OCI-LY1 (cell line): ENCODE data around the gene SIGLEC6.

Experiments
- H2AFZ ChIP-seq: fragments of 200-600 bp; sonication (generic), shearing (Covaris generic); 2 replicates; pipeline ENCODE4 v1.6.0; 2014; ENCODE audit warnings: antibody characterized with exemption, mild to moderate bottlenecking, low read length
- H3F3A ChIP-seq: fragments of 200-600 bp; sonication (generic), shearing (Covaris generic); 2 replicates; pipeline ENCODE4 v1.6.0; 2014; ENCODE audit warnings: mild to moderate bottlenecking, antibody characterized with exemption, low read length, moderate library complexity; ENCODE audit not compliant: insufficient read depth
- H3K27ac ChIP-seq: fragments of 200-600 bp; sonication (generic); 2 replicates; pipeline ENCODE4 v1.5.1; 2014; ENCODE audit warnings: low read length, mixed run types, mild to moderate bottlenecking, low read depth; ENCODE audit not compliant: poor library complexity, severe bottlenecking
- H3K27me3 ChIP-seq: fragments of 200-600 bp; sonication (generic); 2 replicates; pipeline ENCODE4 v1.6.0; 2014; ENCODE audit warnings: antibody characterized with exemption, mild to moderate bottlenecking, low read length, moderate library complexity; ENCODE audit not compliant: insufficient read depth
- H3K36me3 ChIP-seq: fragments of 200-600 bp; sonication (generic); 2 replicates; pipeline ENCODE4 v1.6.1; 2014; ENCODE audit warnings: mild to moderate bottlenecking, antibody characterized with exemption, low read length, moderate library complexity, mixed read lengths; ENCODE audit not compliant: insufficient read depth
- H3K4me1 ChIP-seq: fragments of 200-600 bp; sonication (generic); 2 replicates; pipeline ENCODE4 v1.5.1; 2014; ENCODE audit warnings: mild to moderate bottlenecking, low read length, moderate library complexity; ENCODE audit not compliant: insufficient read depth, severe bottlenecking
- H3K4me2 ChIP-seq: fragments of 200-600 bp; sonication (generic), shearing (Covaris generic); 2 replicates; pipeline ENCODE4 v1.6.1; 2014; ENCODE audit warnings: low read length
- H3K4me3 ChIP-seq: fragments of 200-600 bp; sonication (generic); 2 replicates; pipeline ENCODE4 v1.5.1; 2014; ENCODE audit warnings: low read length, low read depth, mild to moderate bottlenecking, mixed read lengths; ENCODE audit not compliant: poor library complexity, severe bottlenecking
- H3K79me2 ChIP-seq: fragments of 200-600 bp; shearing (Covaris generic); 2 replicates; pipeline ENCODE4 v1.6.1; 2016; ENCODE audit warnings: mixed run types, low read length, mixed read lengths; ENCODE audit not compliant: insufficient read depth
- H3K9ac ChIP-seq: fragments of 200-600 bp; sonication (generic), shearing (Covaris generic); 2 replicates; pipeline ENCODE4 v1.6.1; 2014; ENCODE audit warnings: mild to moderate bottlenecking, low read length, mixed read lengths
- H3K9me2 ChIP-seq: fragments of 200-600 bp; sonication (generic), shearing (Covaris generic); 2 replicates; pipeline ENCODE4 v1.6.1; 2014; ENCODE audit warnings: low read depth, mild to moderate bottlenecking, low read length, mixed read lengths
- H3K9me3 ChIP-seq: fragments of 200-600 bp; shearing (Covaris generic); 2 replicates; pipeline ENCODE4 v1.6.1; 2014; ENCODE audit warnings: low read length, mixed read lengths
- H4K20me1 ChIP-seq: fragments of 200-600 bp; sonication (generic), shearing (Covaris generic); 2 replicates; pipeline ENCODE4 v1.6.0; 2016; ENCODE audit warnings: mild to moderate bottlenecking, low read length; ENCODE audit not compliant: insufficient read depth
- EZH2 ChIP-seq: fragments of 200-600 bp; sonication (generic), shearing (Covaris generic); IDR thresholded peaks from 2 replicates; pipeline ENCODE4 v1.8.0; 2017; ENCODE audit warnings: borderline replicate concordance, mixed run types, mild to moderate bottlenecking, antibody characterized with exemption, low read length, moderate library complexity, mixed read lengths
- TF ChIP-seq, protein P1 (sequence below): fragments of 200-600 bp; sonication (generic), shearing (Covaris generic); IDR thresholded peaks from 2 replicates; pipeline ENCODE4 v1.5.1; 2017; ENCODE audit warnings: mild to moderate bottlenecking, antibody characterized with exemption, low read length, moderate library complexity, mixed read lengths

SIGLEC6 gene

DNA sequence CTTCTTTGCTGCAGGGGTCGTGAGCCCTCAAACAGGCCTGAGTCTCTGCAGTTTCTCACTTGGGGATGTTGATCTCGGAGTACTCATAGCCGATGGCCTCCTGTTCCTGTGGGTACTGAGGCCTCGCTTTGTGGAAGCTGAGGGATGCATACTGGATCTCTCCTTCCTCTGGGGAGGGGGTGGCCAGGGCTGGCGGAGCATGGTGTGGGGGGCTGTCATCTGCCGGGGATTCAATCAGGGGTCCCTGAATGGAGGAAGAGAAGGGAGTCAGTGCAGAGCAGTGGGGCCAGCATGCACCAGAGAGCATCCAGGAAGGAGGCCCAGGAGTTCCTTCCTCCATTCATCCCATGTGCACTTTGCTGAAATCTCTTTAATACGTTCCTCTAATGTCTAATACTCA, 39.9 kb downstream of the SIGLEC6 start:
- H3K27me3 ChIP-seq: no peaks in the 10 kb centered on the region
- TF ChIP-seq EZH2: no peak
- TF ChIP-seq, protein P1, sequence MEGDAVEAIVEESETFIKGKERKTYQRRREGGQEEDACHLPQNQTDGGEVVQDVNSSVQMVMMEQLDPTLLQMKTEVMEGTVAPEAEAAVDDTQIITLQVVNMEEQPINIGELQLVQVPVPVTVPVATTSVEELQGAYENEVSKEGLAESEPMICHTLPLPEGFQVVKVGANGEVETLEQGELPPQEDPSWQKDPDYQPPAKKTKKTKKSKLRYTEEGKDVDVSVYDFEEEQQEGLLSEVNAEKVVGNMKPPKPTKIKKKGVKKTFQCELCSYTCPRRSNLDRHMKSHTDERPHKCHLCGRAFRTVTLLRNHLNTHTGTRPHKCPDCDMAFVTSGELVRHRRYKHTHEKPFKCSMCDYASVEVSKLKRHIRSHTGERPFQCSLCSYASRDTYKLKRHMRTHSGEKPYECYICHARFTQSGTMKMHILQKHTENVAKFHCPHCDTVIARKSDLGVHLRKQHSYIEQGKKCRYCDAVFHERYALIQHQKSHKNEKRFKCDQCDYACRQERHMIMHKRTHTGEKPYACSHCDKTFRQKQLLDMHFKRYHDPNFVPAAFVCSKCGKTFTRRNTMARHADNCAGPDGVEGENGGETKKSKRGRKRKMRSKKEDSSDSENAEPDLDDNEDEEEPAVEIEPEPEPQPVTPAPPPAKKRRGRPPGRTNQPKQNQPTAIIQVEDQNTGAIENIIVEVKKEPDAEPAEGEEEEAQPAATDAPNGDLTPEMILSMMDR: no peak

DNA sequence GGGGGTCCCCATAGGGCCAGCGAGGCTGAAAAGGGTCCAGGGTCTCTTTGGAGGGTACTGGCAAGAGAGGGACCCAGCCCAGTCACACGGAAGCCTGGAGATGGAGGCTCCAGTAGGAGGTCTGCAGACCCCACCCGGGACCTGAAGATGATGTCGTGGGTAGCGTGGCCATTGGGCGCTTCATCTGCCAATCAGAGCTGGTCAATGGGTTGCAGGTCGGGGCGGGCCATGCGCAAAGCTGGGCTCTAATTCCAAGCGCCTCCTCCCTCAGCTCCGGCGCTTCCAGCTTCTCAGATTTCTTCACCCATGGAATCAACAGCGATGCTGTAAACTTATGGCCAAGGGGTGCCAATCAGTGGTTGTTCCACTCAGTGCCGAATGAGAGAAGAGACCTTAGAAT, 40.8 kb downstream of the SIGLEC6 start:
- H3K9ac ChIP-seq: no peak overlapping the region
- no peak overlapping the region for H3K4me2 ChIP-seq
- no peaks in the 10 kb centered on the region for H4K20me1 ChIP-seq
- no peak overlapping the region for H2AFZ ChIP-seq
- no peaks in the 10 kb centered on the region for H3K9me2 ChIP-seq
- no peak for TF ChIP-seq EZH2
- TF ChIP-seq, protein P1: no peak
- H3K36me3 ChIP-seq: no peaks in the 10 kb centered on the region
- no peaks in the 10 kb centered on the region for H3K9me3 ChIP-seq
- no peak overlapping the region for H3K27ac ChIP-seq
- no peak overlapping the region for H3K4me3 ChIP-seq
- no peaks in the 10 kb centered on the region for H3F3A ChIP-seq
- no peaks in the 10 kb centered on the region for H3K79me2 ChIP-seq
- H3K27me3 ChIP-seq: no peaks in the 10 kb centered on the region
- H3K4me1 ChIP-seq: no peaks in the 10 kb centered on the region

More for the DNA sequence above, 39.9 kb downstream of the SIGLEC6 start:
- no peak overlapping the region for H3K9ac ChIP-seq
- no peaks in the 10 kb centered on the region for H3K9me2 ChIP-seq
- H3K4me3 ChIP-seq: no peak overlapping the region
- no peaks in the 10 kb centered on the region for H3K4me1 ChIP-seq
- no peak overlapping the region for H2AFZ ChIP-seq
- no peak overlapping the region for H3K27ac ChIP-seq
- no peaks in the 10 kb centered on the region for H3K9me3 ChIP-seq
- H4K20me1 ChIP-seq: no peaks in the 10 kb centered on the region
- no peaks in the 10 kb centered on the region for H3F3A ChIP-seq
- H3K4me2 ChIP-seq: no peak overlapping the region
- no peaks in the 10 kb centered on the region for H3K36me3 ChIP-seq
- no peaks in the 10 kb centered on the region for H3K79me2 ChIP-seq

DNA sequence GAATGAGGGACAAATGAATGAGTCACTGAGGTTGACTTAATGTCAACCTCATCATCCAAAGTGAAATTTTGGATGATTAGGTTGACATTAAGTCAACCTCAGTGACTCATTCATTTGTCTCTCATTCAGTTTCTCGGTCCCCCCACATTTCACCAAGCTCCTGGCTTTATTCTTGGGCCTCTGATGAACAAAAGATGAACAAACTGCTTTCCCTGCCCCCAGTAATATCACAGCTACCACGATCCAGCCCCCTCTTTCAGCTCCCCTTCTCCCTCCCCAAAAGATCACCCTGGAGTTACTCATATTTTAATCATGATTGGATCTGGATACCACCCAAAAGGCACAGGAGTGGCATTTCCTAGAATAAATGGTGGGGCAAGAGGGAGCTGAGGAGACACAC, 42.4 kb downstream of the SIGLEC6 start:
- no peaks in the 10 kb centered on the region for H3K36me3 ChIP-seq
- no peak for TF ChIP-seq EZH2
- TF ChIP-seq, protein P1: no peak
- no peaks in the 10 kb centered on the region for H3K27me3 ChIP-seq
- no peak overlapping the region for H3K4me2 ChIP-seq
- no peaks in the 10 kb centered on the region for H3K9me2 ChIP-seq
- H3K4me1 ChIP-seq: no peaks in the 10 kb centered on the region
- H3K9ac ChIP-seq: no peak overlapping the region
- no peaks in the 10 kb centered on the region for H3K9me3 ChIP-seq
- H3K4me3 ChIP-seq: no peak overlapping the region
- no peaks in the 10 kb centered on the region for H3F3A ChIP-seq
- H4K20me1 ChIP-seq: no peaks in the 10 kb centered on the region
- no peak overlapping the region for H3K27ac ChIP-seq
- no peak overlapping the region for H2AFZ ChIP-seq
- H3K79me2 ChIP-seq: no peaks in the 10 kb centered on the region
